T follicular helper cell (primary cell): ENCODE data around the gene INSIG1.

Source experiments
- DNase-seq: peaks from one replicate; pipeline ENCODE4 v3.0.0-alpha.2; 2020; ENCODE audit warnings: low read depth

The INSIG1 gene

GRCh38 chr7:155285423-155285822, 12.3 kb upstream of the INSIG1 start:
- no peak for DNase-seq

GRCh38 chr7:155285833-155286232, 11.8 kb upstream of the INSIG1 start:
- DNase-seq = no peak

GRCh38 chr7:155286686-155287085, 11.0 kb upstream of the INSIG1 start:
- no peak for DNase-seq

- no peak for DNase-seq
Measured at GRCh38 chr7:155287284-155287935, 10.3 kb upstream of the INSIG1 start.

GRCh38 chr7:155288055-155288454, 9.6 kb upstream of the INSIG1 start:
- no peak for DNase-seq

GRCh38 chr7:155289107-155289506, 8.6 kb upstream of the INSIG1 start:
- no peak for DNase-seq

GRCh38 chr7:155289949-155290501, 7.7 kb upstream of the INSIG1 start:
- no peak for DNase-seq

- DNase-seq = no peak
Measured at GRCh38 chr7:155291045-155291530, 6.6 kb upstream of the INSIG1 start.

GRCh38 chr7:155291729-155292128, 5.9 kb upstream of the INSIG1 start:
- no peak for DNase-seq

- no peak for DNase-seq
Measured at GRCh38 chr7:155292680-155293226, 4.9 kb upstream of the INSIG1 start.

GRCh38 chr7:155293721-155294510, 3.8 kb upstream of the INSIG1 start:
- no peak for DNase-seq

- no peak for DNase-seq
Measured at GRCh38 chr7:155294511-155294778, 3.2 kb upstream of the INSIG1 start.

GRCh38 chr7:155295511-155295910, 2.2 kb upstream of the INSIG1 start:
- no peak for DNase-seq

- DNase-seq = no peak
Measured at GRCh38 chr7:155296006-155296787, 1.5 kb upstream of the INSIG1 start.

- peak; percentile 74 for DNase-seq
Measured at GRCh38 chr7:155296788-155297516, 726 bp upstream of the INSIG1 start.

- DNase-seq = peak; percentile 8
Measured at GRCh38 chr7:155298288-155298833, 683 bp downstream of the INSIG1 start.

GRCh38 chr7:155298834-155299534, 1.3 kb downstream of the INSIG1 start:
- peak; percentile 96 for DNase-seq

- peak; percentile 15 for DNase-seq
Measured at GRCh38 chr7:155299535-155300202, 2.0 kb downstream of the INSIG1 start.

- DNase-seq = no peak
Measured at GRCh38 chr7:155300641-155301452, 3.2 kb downstream of the INSIG1 start.
